ENCODE data around the gene TMEM39B.

- TF ChIP-seq POLR2AphosphoS5 (IDR thresholded peaks at IDR 0.05) (no peak), CTCF (IDR thresholded peaks at IDR 0.05) (no peak)
These were observed 39.0 kb downstream of the TMEM39B start for GRCh38 chr1:32111789-32112188.

All from gastroesophageal sphincter (tissue), 3 donors.